ENCODE data around the gene C1orf226.

The C1orf226 gene

DNA sequence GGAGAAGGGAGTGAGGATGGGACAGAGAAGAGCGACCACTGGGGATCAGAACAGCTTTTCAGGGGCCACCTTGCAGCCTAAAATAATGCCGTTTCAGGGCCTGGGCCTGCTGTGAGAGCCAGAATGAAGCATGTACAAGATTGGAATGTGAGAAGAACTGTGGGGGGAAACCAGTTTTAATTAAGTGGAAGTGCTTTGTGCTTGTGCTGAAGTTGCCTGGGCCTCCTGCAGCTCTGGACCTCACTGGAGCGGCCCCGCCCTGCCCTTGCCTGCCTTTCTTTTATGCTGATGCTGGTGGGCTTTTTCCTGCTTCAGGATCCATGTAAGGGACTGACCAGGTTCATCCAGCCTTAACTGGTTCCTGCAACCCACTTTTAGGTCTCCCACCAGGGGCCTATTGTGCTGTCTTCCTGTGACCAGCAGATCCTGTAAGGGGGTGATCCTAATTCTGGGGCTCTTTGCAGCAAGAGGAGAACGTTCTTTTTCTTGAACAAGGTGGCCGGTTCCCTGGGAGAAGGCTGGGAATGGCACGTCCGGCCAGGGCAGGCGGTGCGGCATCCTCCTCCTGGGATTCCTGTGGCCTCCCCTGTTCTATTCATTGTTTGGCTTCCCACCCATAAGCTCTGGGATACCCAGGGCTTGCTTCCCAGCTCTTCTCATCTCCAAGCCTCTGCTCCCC is 3.2 kb downstream of the C1orf226 start:
- no peak for DNase-seq (ENCODE audit: low spot score)

GRCh38 chr1:162385280-162385623 is 3.7 kb downstream of the C1orf226 start:
- DNase-seq (ENCODE audit: low spot score): no peak

GRCh38 chr1:162385702-162386101 is 4.2 kb downstream of the C1orf226 start:
- no peak for DNase-seq (ENCODE audit: low spot score)

DNA sequence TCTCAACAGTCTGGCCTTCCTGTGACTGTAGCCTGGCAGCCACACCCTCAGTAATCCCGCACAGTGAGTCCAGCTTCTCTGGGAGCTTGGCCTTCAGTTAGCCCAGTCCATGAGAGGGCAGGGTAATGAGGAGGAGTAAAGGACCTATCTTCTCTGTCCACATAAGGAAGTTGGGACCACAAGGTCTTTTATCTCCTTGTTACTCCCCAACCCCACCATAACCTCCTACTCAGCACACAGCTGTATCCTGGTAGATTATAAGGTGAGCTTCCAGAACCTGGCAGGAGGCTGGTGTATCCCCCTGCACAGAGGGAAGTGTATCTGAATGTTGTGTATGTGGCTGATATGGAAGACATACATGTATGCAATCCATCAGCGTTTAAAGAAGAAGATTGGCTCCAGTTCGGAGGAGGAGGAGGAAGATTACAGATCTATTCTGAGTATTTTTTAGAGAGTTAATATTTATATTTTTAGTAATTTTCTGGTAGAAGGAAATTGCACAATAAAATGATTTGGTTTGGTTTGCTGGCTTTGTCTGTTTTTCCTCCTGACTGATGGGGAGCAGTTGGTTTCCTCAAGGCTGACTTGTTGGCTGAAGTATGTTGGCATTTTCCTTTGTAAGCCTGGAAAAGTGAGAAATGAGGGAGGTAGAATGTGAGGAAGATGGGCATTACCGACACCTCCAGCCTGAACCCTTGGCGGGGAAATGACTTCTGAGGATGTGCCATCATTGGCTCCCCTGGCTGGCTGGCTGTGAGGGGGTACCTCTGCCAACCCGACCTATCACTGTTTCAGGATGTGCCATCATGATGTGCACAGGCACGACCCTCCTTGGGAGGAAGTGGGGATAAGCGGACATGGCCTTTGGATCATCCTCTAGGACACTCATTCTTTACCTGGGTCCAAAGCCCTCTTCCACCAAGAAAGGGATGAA is 5.0 kb downstream of the C1orf226 start:
- DNase-seq (ENCODE audit: low spot score): no peak

DNA sequence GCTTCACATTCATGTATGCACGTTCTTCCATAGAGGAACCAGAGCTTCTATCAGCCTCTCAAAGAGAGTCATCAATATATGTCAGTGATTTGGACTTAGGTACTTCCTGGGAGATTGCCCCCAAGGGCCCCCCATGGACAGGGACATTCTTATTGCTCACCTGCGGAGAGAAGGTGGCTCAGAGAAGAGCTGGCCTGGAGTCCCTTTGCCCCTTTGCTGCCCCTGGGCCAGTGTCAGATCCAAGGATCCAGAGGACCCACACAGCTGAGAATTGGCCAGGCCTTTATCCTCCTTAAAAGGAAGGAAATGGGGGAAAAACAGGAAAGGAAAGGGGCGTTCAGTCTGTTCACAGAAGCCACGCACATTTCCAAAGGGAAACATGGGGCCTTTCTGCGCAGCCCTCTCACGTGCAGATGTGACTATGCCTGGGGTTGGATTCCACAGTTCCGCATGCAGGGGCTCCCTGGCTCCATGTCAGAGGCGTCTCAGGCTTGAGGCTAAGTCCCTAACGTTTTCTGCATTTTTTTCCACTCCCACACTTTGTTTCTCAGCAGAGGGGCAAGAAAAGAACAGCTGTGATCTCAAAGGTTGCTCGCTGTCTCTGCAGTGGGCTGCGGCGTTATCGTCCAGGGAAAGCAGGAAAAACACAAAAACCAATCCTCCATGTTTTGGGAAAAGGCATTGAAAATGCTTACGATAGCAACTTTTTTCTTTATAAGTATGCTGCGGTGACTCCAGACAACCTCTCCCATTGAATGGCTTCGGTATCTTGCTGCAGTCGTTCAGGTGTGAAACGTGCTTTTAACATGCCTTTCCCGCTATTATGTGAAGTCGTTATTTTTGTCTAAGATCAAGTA is 5.9 kb downstream of the C1orf226 start:
- DNase-seq (ENCODE audit: low spot score): no peak

GRCh38 chr1:162388083-162388594 is 6.6 kb downstream of the C1orf226 start:
- no peak for DNase-seq (ENCODE audit: low spot score)

- DNase-seq (ENCODE audit: low spot score): no peak
Observed at GRCh38 chr1:162388615-162389014, 7.1 kb downstream of the C1orf226 start.

GRCh38 chr1:162389021-162389818 is 7.7 kb downstream of the C1orf226 start:
- DNase-seq (ENCODE audit: low spot score): peak; percentile 15

DNA sequence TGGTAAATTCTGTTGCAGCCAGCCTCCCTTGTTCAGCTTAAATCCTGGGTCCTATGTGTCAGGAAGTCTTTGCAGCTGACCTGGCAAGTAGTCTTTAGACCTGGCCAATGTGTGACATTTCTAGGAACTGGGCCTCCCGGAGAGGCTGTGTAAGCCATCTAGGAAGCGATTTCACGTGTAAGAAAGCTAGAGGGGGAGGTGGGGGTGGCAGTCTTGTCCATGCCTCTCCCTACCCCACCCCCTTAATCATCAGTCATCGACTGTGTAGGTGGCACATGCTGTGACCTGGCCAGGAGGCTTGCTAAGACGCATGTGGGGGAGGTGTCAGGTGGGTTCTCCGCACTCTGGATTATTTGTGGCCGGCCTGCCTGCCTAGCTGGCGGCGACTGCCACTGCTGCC is 8.4 kb downstream of the C1orf226 start:
- DNase-seq (ENCODE audit: low spot score): no peak

DNA sequence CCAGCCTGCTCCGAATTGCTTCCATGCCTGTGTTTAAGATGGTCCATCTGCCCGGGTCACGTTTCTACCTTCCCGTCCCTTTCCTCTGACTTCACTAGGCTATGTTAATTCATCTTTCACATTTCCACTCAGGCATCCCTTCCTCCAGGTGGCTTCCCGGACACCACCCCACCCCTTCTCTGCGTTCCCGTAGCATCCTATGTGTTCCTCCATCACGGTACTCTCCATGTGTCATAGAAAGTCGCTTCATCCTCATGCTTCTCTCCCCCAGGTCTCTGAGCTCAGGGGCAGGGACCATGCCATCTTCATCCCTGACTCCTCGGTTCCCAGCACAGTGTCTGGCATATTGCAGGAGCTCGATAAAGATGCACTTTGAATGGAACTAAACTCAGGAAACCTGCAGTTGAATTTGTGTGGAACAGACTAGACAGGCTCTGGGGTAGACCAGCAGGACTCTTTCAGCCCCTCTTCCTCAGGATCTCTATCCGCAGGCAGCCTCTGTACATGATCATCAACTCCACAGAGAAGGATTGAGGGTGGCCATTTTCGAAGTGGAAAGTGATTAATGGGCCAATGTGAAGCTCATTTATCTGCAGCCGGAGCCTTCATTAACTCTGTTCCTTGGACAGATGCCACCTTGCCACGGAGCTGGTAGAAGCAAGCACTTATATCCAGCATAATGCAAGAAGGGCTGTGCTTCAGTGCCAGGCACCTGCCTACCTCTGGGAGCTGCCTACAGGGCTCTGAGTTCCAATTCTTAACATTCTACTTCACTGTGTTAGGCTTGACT is 9.1 kb downstream of the C1orf226 start:
- DNase-seq (ENCODE audit: low spot score): no peak

- DNase-seq (ENCODE audit: low spot score): peak; percentile 64
Observed at GRCh38 chr1:162391790-162392563, 10.4 kb downstream of the C1orf226 start.

DNA sequence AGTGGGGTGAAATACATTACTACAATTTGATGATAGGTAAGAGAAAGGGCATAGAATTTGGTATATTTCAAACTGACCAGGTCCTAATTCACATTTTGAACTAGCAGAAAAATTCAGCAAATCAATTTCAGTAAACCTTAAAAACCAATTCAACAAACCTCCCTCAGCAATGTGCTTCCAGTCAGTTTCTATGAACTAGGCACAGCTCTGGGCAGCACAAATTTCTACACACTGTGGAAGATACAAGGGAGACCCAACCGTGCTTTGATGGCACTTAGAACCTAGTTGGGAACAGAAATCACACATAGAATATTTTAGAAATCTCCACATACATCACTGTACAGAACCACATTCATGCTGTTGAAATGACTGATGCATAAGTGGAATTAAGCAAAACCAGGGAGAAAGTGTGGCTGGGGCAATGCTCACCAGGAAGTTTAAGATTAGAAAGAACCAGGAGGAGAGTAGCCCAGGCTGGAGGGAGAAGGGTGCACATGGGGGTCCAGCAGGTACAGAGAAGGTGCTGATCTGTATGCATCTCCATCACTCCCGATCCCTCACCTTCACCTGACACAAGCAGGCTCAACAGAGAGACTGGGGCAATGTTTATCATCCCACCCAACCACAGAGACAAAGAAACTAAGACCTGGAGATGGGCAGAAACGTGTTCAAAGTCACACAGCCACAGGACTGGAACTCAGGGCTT is 14.8 kb downstream of the C1orf226 start:
- DNase-seq (ENCODE audit: low spot score): no peak

GRCh38 chr1:162397039-162397448 is 15.5 kb downstream of the C1orf226 start:
- no peak for DNase-seq (ENCODE audit: low spot score)

GRCh38 chr1:162397943-162398560 is 16.5 kb downstream of the C1orf226 start:
- no peak for DNase-seq (ENCODE audit: low spot score)

DNA sequence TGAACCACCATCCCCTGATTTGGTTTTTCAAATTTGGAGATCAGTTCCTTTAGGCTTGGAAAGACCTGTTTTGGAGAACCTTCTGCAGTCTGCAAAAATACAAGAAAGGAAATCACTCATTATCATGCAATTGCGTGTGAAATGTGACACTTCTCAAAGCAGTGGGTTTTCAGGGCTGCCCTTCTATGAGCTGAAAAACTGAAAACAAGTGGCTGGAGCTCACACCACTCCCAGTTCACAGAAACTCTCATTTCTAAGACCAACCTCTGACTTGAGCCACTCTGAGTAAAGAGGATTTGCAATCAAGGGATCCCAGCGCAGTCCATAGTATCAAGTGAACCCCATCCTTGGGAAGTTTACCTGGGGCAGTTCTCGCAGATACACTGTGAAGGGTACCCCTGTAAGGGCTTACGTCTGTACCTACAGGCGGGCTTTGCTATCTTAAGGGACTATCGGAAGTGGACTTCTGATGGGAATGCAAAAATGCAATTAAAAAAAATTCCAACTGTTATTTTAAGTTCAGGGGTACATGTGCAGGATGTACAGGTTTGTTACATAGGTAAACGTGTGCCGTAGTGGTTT is 17.6 kb downstream of the C1orf226 start:
- DNase-seq (ENCODE audit: low spot score): no peak

- DNase-seq (ENCODE audit: low spot score): no peak
Observed at GRCh38 chr1:162400790-162401355, 19.3 kb downstream of the C1orf226 start.

DNA sequence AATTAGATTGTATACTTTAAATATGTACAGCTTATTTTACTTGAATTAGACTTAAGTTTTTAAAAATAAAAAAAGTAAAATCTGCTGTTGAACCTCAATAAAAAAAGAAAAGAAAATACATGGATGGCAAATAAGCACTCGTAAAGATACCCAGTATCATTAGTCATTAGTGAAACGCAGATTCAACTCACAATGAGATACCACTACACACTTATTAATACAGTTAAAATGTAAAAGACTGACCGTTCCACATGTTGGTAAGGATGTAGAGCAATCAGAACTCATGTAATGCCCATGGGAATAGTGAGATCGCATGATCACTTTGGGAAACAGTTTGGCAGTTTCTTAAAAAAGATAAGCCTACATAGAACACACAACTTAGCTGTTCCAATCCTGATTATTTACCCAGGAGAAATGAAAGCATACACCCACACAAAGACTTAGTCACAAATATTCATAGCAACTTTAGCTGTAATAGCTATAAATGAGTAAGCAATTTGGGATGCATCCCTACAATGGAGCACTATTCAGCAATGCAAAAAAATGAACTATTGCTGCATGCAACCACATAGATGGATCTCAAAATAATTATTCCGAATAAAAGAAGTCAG is 23.1 kb downstream of the C1orf226 start:
- DNase-seq (ENCODE audit: low spot score): no peak

- no peak for DNase-seq (ENCODE audit: low spot score)
Observed at GRCh38 chr1:162405800-162406199, 24.3 kb downstream of the C1orf226 start.

Measured in NAMALWA (cell line).